Stimulated activated effector memory CD8-positive, alpha-beta T cell treated with anti-CD3 and anti-CD28 coated beads, Interleukin-12 subunit alpha, Interleukin-12 subunit beta, amount 100 ng/mL, for 72 hours (primary cell): ENCODE measurements around the gene RPGRIP1.

Experiments used
- ATAC-seq: fragments of 150-1000 bp; cut with Tn5 transposase; 2 replicates; pipeline ENCODE4 v1.10.0; 2021
- DNase-seq, 2 donors: peaks; one replicate each; pipeline ENCODE4 v3.0.0; 2021 to 2022; ENCODE audit warnings: low spot score in 2 of 2
- H3K27ac Mint-ChIP-seq: one replicate; pipeline ENCODE4 v1.8.0; 2022; ENCODE audit warnings: mild to moderate bottlenecking, mixed read lengths
- H3K36me3 Mint-ChIP-seq: one replicate; pipeline ENCODE4 v1.8.0; 2022; ENCODE audit warnings: mild to moderate bottlenecking, mixed read lengths
- H3K4me1 Mint-ChIP-seq: one replicate; pipeline ENCODE4 v1.8.0; 2022; ENCODE audit warnings: mixed read lengths
- H3K4me3 Mint-ChIP-seq: one replicate; pipeline ENCODE4 v1.8.0; 2022; ENCODE audit warnings: mild to moderate bottlenecking, mixed read lengths
- H3K9me3 Mint-ChIP-seq: one replicate; pipeline ENCODE4 v1.8.0; 2022; ENCODE audit warnings: mixed read lengths

Gene RPGRIP1

GRCh38 chr14:21308132-21308478, 28.2 kb downstream of the RPGRIP1 start:
- Mint-ChIP-seq H3K9me3 (no peaks in the 10 kb centered on the region), H3K27ac (peak overlapping the region; percentile 80), H3K4me3 (peak overlapping the region; percentile 57), H3K4me1 (peaks cover 16% of the 10 kb centered on the region), H3K36me3 (no peaks in the 10 kb centered on the region)
- ATAC-seq: no peak
- no peak for DNase-seq

GRCh38 chr14:21308479-21309237, 28.8 kb downstream of the RPGRIP1 start:
- DNase-seq (peak; percentile 40 to 67), ATAC-seq (peak; percentile 93)
- no peaks in the 10 kb centered on the region for H3K9me3 Mint-ChIP-seq
- H3K27ac Mint-ChIP-seq: peak overlapping the region; percentile 80
- H3K4me3 Mint-ChIP-seq: peak overlapping the region; percentile 57
- H3K4me1 Mint-ChIP-seq: peaks cover 16% of the 10 kb centered on the region
- no peaks in the 10 kb centered on the region for H3K36me3 Mint-ChIP-seq

GRCh38 chr14:21309238-21309636, 29.4 kb downstream of the RPGRIP1 start:
- no peaks in the 10 kb centered on the region for H3K36me3 Mint-ChIP-seq
- H3K4me1 Mint-ChIP-seq: peaks cover 16% of the 10 kb centered on the region
- H3K27ac Mint-ChIP-seq: peak overlapping the region; percentile 80
- H3K4me3 Mint-ChIP-seq: peak overlapping the region; percentile 57
- no peak for ATAC-seq
- no peak for DNase-seq
- no peaks in the 10 kb centered on the region for H3K9me3 Mint-ChIP-seq

- Mint-ChIP-seq H3K27ac (no peak overlapping the region), H3K36me3 (no peaks in the 10 kb centered on the region), H3K9me3 (no peaks in the 10 kb centered on the region), H3K4me3 (no peak overlapping the region), H3K4me1 (peaks cover 16% of the 10 kb centered on the region)
- no peak for DNase-seq
- no peak for ATAC-seq
Measured at GRCh38 chr14:21309956-21310355, 30.1 kb downstream of the RPGRIP1 start.

GRCh38 chr14:21311614-21312013, 31.7 kb downstream of the RPGRIP1 start:
- ATAC-seq (no peak), DNase-seq (no peak)
- H3K36me3 Mint-ChIP-seq: no peaks in the 10 kb centered on the region
- H3K27ac Mint-ChIP-seq: no peak overlapping the region
- H3K4me1 Mint-ChIP-seq: peaks cover 16% of the 10 kb centered on the region
- H3K9me3 Mint-ChIP-seq: no peaks in the 10 kb centered on the region
- no peak overlapping the region for H3K4me3 Mint-ChIP-seq

- ATAC-seq: no peak
Measured at GRCh38 chr14:21313512-21313911, 33.6 kb downstream of the RPGRIP1 start.

GRCh38 chr14:21317398-21317797, 37.5 kb downstream of the RPGRIP1 start:
- H3K4me3 Mint-ChIP-seq: no peak overlapping the region
- peak; percentile 26 for ATAC-seq
- H3K4me1 Mint-ChIP-seq: peaks cover 9% of the 10 kb centered on the region
- no peaks in the 10 kb centered on the region for H3K36me3 Mint-ChIP-seq
- DNase-seq: no peak
- H3K9me3 Mint-ChIP-seq: no peaks in the 10 kb centered on the region
- H3K27ac Mint-ChIP-seq: no peak overlapping the region

More at GRCh38 chr14:21313512-21313911, 33.6 kb downstream of the RPGRIP1 start:
- no peak overlapping the region for H3K4me3 Mint-ChIP-seq
- no peaks in the 10 kb centered on the region for H3K9me3 Mint-ChIP-seq
- H3K4me1 Mint-ChIP-seq: peaks cover 10% of the 10 kb centered on the region
- H3K36me3 Mint-ChIP-seq: no peaks in the 10 kb centered on the region
- H3K27ac Mint-ChIP-seq: no peak overlapping the region
- no peak for DNase-seq

GRCh38 chr14:21320913-21321312, 41.0 kb downstream of the RPGRIP1 start:
- H3K36me3 Mint-ChIP-seq: no peaks in the 10 kb centered on the region
- no peak for ATAC-seq
- H3K4me1 Mint-ChIP-seq: peaks cover 9% of the 10 kb centered on the region
- DNase-seq: no peak
- H3K27ac Mint-ChIP-seq: no peak overlapping the region
- H3K4me3 Mint-ChIP-seq: no peak overlapping the region
- no peaks in the 10 kb centered on the region for H3K9me3 Mint-ChIP-seq

- DNase-seq (no peak), ATAC-seq (no peak)
- Mint-ChIP-seq H3K27ac (no peak overlapping the region), H3K36me3 (no peaks in the 10 kb centered on the region), H3K4me3 (no peak overlapping the region), H3K4me1 (peaks cover 9% of the 10 kb centered on the region), H3K9me3 (no peaks in the 10 kb centered on the region)
Measured at GRCh38 chr14:21322716-21323115, 42.8 kb downstream of the RPGRIP1 start.

GRCh38 chr14:21326972-21327371, 47.1 kb downstream of the RPGRIP1 start:
- Mint-ChIP-seq H3K36me3 (no peaks in the 10 kb centered on the region), H3K27ac (no peak overlapping the region), H3K9me3 (no peaks in the 10 kb centered on the region), H3K4me1 (no peaks in the 10 kb centered on the region), H3K4me3 (no peak overlapping the region)
- no peak for ATAC-seq
- DNase-seq: no peak
